GM12875 (cell line): Measurements from ENCODE around the gene TLR3.

Experiments used
- H3K4me3 ChIP-seq: one replicate; pipeline ENCODE4 v1.5.1; 2011; ENCODE audit warnings: low read depth, low read length, control low read depth
- TF ChIP-seq, protein P1 (sequence below): IDR thresholded peaks from 2 replicates; pipeline ENCODE4 v1.5.1; 2011; ENCODE audit warnings: low read depth, mild to moderate bottlenecking, control low read depth, inconsistent platforms, low read length, moderate library complexity, borderline replicate concordance; ENCODE audit not compliant: insufficient read depth

Gene TLR3

GRCh38 chr4:186051096-186051495 lies 17.9 kb upstream of the TLR3 start:
- TF ChIP-seq, protein P1, sequence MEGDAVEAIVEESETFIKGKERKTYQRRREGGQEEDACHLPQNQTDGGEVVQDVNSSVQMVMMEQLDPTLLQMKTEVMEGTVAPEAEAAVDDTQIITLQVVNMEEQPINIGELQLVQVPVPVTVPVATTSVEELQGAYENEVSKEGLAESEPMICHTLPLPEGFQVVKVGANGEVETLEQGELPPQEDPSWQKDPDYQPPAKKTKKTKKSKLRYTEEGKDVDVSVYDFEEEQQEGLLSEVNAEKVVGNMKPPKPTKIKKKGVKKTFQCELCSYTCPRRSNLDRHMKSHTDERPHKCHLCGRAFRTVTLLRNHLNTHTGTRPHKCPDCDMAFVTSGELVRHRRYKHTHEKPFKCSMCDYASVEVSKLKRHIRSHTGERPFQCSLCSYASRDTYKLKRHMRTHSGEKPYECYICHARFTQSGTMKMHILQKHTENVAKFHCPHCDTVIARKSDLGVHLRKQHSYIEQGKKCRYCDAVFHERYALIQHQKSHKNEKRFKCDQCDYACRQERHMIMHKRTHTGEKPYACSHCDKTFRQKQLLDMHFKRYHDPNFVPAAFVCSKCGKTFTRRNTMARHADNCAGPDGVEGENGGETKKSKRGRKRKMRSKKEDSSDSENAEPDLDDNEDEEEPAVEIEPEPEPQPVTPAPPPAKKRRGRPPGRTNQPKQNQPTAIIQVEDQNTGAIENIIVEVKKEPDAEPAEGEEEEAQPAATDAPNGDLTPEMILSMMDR: no peak
- H3K4me3 ChIP-seq: no peak overlapping the region

- TF ChIP-seq, protein P1: no peak
- no peak overlapping the region for H3K4me3 ChIP-seq
These were observed 10.5 kb upstream of the TLR3 start for GRCh38 chr4:186058253-186058979.

GRCh38 chr4:186058980-186059316 lies 10.0 kb upstream of the TLR3 start:
- TF ChIP-seq, protein P1: no peak
- H3K4me3 ChIP-seq: no peak overlapping the region

GRCh38 chr4:186061921-186062320 lies 7.0 kb upstream of the TLR3 start:
- no peak overlapping the region for H3K4me3 ChIP-seq
- TF ChIP-seq, protein P1: no peak

DNA sequence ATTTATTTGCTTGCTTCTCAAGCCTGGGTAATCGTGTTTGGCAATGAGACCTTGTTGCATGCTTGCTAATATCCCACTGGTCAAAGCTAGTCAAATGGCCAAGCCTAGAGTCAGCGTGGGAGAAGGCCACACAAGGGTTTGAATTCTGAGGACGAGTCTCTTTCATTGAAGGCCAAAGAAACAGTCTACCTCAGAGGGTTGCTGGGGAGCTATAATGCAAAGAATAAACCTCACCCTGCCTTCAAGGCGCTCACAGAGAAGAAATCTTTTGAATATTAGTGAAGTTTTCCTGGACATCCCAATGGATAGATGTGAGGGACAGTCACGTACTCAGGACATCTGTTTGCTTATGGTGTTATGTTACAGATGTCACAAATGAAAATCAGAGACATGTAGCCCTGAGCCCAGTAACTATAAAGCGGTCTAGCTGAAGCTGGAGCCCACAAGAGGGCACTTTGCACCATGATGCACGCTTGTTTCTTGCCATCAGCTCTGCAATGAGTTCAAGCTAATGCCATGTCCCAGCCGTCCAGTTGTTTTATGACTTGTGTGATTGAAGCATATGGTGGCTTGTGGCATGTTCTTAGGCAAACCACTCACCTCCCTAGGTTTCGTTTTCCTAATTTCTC lies 1.1 kb upstream of the TLR3 start:
- TF ChIP-seq, protein P1: peak; percentile 52; the same call in 1 of the 2 replicates
- H3K4me3 ChIP-seq: no peak overlapping the region

GRCh38 chr4:186069729-186070128 lies 773 bp downstream of the TLR3 start:
- TF ChIP-seq, protein P1: no peak
- H3K4me3 ChIP-seq: no peak overlapping the region

DNA sequence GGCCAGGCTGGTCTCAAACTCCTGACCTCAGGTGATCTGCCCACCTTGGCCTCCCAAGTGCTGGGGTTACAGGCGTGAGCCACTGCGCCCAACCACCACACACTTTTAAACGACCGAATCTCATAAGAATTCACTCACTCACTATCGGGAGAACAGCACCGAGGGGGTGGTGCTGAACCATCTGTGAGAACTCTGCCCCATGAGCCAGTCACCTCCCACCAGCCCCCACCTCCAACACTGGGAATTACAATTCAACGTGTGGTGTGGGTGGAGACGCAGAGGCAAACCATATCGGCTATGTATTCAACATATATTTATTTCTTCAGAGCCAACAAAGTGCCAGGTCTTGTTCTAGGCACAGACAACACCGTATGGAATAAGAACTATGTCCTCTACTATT lies 3.6 kb downstream of the TLR3 start:
- TF ChIP-seq, protein P1: no peak
- H3K4me3 ChIP-seq: no peak overlapping the region
